Astrocyte (in vitro differentiated cells and primary cell): ENCODE data around the gene PISD. TPM values are rescaled to one million over a fixed set of nuclear protein-coding genes. Genes with fewer than 3 reads are reported as not detected.

Source experiments
- DNase-seq: peaks from one replicate; pipeline ENCODE4 v3.0.0-alpha.2; 2010; ENCODE audit warnings: low read depth
- FAIRE-seq: peaks from 2 replicates; lab custom pipeline; 2011; peaks lifted over from hg19 to GRCh38; lab: Jason Lieb, UNC
- H2AFZ ChIP-seq: 2 replicates; pipeline ENCODE4 v1.6.0; 2012; ENCODE audit warnings: low read depth, low read length, inconsistent platforms
- H3K27ac ChIP-seq: 2 replicates; pipeline ENCODE4 v1.5.1; 2011; ENCODE audit warnings: low read depth, low read length, inconsistent platforms
- H3K27me3 ChIP-seq: 2 replicates; pipeline ENCODE4 v1.6.0; 2011; ENCODE audit warnings: low read length, inconsistent platforms; ENCODE audit not compliant: insufficient read depth
- H3K36me3 ChIP-seq: 2 replicates; pipeline ENCODE4 v1.5.1; 2011; ENCODE audit warnings: low read length, inconsistent platforms; ENCODE audit not compliant: insufficient read depth
- H3K4me1 ChIP-seq: 2 replicates; pipeline ENCODE4 v1.5.1; 2011; ENCODE audit warnings: low read length, inconsistent platforms; ENCODE audit not compliant: insufficient read depth
- H3K4me2 ChIP-seq: 2 replicates; pipeline ENCODE4 v1.6.0; 2012; ENCODE audit warnings: low read length, inconsistent platforms
- H3K4me3 ChIP-seq: 2 replicates; pipeline ENCODE4 v1.5.1; 2011; ENCODE audit warnings: low read depth, mild to moderate bottlenecking, low read length, inconsistent platforms; ENCODE audit not compliant: insufficient read depth
- H3K79me2 ChIP-seq: 2 replicates; pipeline ENCODE4 v1.6.0; 2012; ENCODE audit warnings: mild to moderate bottlenecking, low read length, inconsistent platforms; ENCODE audit not compliant: insufficient read depth
- H3K9ac ChIP-seq: 2 replicates; pipeline ENCODE4 v1.6.0; 2012; ENCODE audit warnings: mild to moderate bottlenecking, low read length, inconsistent platforms
- H3K9me3 ChIP-seq: 2 replicates; pipeline ENCODE4 v1.5.1; 2012; ENCODE audit warnings: low read depth, mild to moderate bottlenecking, low read length, inconsistent platforms; ENCODE audit not compliant: insufficient read depth
- H4K20me1 ChIP-seq: 2 replicates; pipeline ENCODE4 v1.6.0; 2012; ENCODE audit warnings: low read length, inconsistent platforms; ENCODE audit not compliant: insufficient read depth
- H3K27ac Mint-ChIP-seq: one replicate; pipeline ENCODE4 v1.8.0; 2021; ENCODE audit warnings: mild to moderate bottlenecking, mixed read lengths; ENCODE audit not compliant: unreplicated experiment
- H3K27me3 Mint-ChIP-seq: one replicate; pipeline ENCODE4 v1.8.0; 2021; ENCODE audit warnings: low read depth, mixed read lengths; ENCODE audit not compliant: unreplicated experiment
- H3K36me3 Mint-ChIP-seq: one replicate; pipeline ENCODE4 v1.8.0; 2021; ENCODE audit warnings: low read depth, mixed read lengths; ENCODE audit not compliant: unreplicated experiment
- H3K4me1 Mint-ChIP-seq: one replicate; pipeline ENCODE4 v1.8.0; 2021; ENCODE audit warnings: low read depth, mixed read lengths; ENCODE audit not compliant: unreplicated experiment
- H3K4me3 Mint-ChIP-seq: one replicate; pipeline ENCODE4 v1.8.0; 2021; ENCODE audit warnings: mild to moderate bottlenecking, moderate library complexity, mixed read lengths; ENCODE audit not compliant: unreplicated experiment
- H3K9me3 Mint-ChIP-seq: one replicate; pipeline ENCODE4 v1.8.0; 2021; ENCODE audit warnings: mild to moderate bottlenecking, mixed read lengths; ENCODE audit not compliant: unreplicated experiment
- CTCF ChIP-seq: IDR thresholded peaks from 2 replicates; pipeline ENCODE4 v1.5.1; 2011; ENCODE audit warnings: low read depth, mild to moderate bottlenecking, inconsistent platforms, low read length, moderate library complexity; ENCODE audit not compliant: insufficient read depth
- EZH2 ChIP-seq: IDR thresholded peaks from 2 replicates; pipeline ENCODE4 v1.6.1; 2012; ENCODE audit warnings: mild to moderate bottlenecking, low read length, inconsistent platforms; ENCODE audit not compliant: insufficient read depth
- total RNA-seq: library from RNA; stranded (reverse); gene quantifications from 2 replicates; pipeline ENCODE4 v1.2.1, GENCODE V29; 2021

Gene PISD
- total RNA-seq, 1 donor from 2014 or later = 43.2 TPM

GRCh38 chr22:31614781-31615490 lies 47.1 kb downstream of the PISD start:
- no peaks in the 10 kb centered on the region for H3K27me3 Mint-ChIP-seq
- no peaks in the 10 kb centered on the region for H3K9me3 ChIP-seq
- H4K20me1 ChIP-seq = peaks cover 16% of the 10 kb centered on the region
- TF ChIP-seq CTCF (no peak), EZH2 (no peak)
- no peak for DNase-seq
- H3K9ac ChIP-seq = no peak overlapping the region
- no peaks in the 10 kb centered on the region for H3K27me3 ChIP-seq
- H3K4me1 Mint-ChIP-seq = peaks cover 6% of the 10 kb centered on the region
- H3K27ac ChIP-seq = no peak overlapping the region
- no peaks in the 10 kb centered on the region for H3K9me3 Mint-ChIP-seq
- no peaks in the 10 kb centered on the region for H3K79me2 ChIP-seq
- no peak for FAIRE-seq
- no peak overlapping the region for H3K27ac Mint-ChIP-seq
- peaks cover 2% of the 10 kb centered on the region for H3K4me1 ChIP-seq
- H3K4me3 Mint-ChIP-seq = no peak overlapping the region
- no peak overlapping the region for H3K4me2 ChIP-seq
- peaks cover 6% of the 10 kb centered on the region for H3K36me3 ChIP-seq
- H2AFZ ChIP-seq = no peak overlapping the region
- no peak overlapping the region for H3K4me3 ChIP-seq
- H3K36me3 Mint-ChIP-seq = peaks cover 21% of the 10 kb centered on the region

GRCh38 chr22:31613904-31614296 lies 48.1 kb downstream of the PISD start:
- peaks cover 6% of the 10 kb centered on the region for H3K4me1 Mint-ChIP-seq
- no peak overlapping the region for H3K4me3 Mint-ChIP-seq
- Histone ChIP-seq H3K36me3 (peaks cover 2% of the 10 kb centered on the region), H3K27me3 (no peaks in the 10 kb centered on the region), H3K4me1 (peaks cover 2% of the 10 kb centered on the region), H3K4me2 (no peak overlapping the region), H3K4me3 (no peak overlapping the region), H4K20me1 (peaks cover 5% of the 10 kb centered on the region), H2AFZ (no peak overlapping the region), H3K27ac (no peak overlapping the region), H3K9ac (no peak overlapping the region), H3K9me3 (no peaks in the 10 kb centered on the region), H3K79me2 (no peaks in the 10 kb centered on the region)
- no peaks in the 10 kb centered on the region for H3K9me3 Mint-ChIP-seq
- DNase-seq = no peak
- no peak overlapping the region for H3K27ac Mint-ChIP-seq
- peaks cover 20% of the 10 kb centered on the region for H3K36me3 Mint-ChIP-seq
- FAIRE-seq = no peak
- TF ChIP-seq CTCF = no peak
- TF ChIP-seq EZH2 = no peak
- H3K27me3 Mint-ChIP-seq = no peaks in the 10 kb centered on the region

- Histone ChIP-seq H3K9me3 (no peaks in the 10 kb centered on the region), H2AFZ (no peak overlapping the region), H3K4me3 (no peak overlapping the region), H3K79me2 (no peaks in the 10 kb centered on the region), H3K27me3 (no peaks in the 10 kb centered on the region), H4K20me1 (peaks cover under 1% of the 10 kb centered on the region), H3K4me1 (peaks cover 2% of the 10 kb centered on the region), H3K4me2 (no peak overlapping the region), H3K27ac (no peak overlapping the region), H3K36me3 (no peaks in the 10 kb centered on the region), H3K9ac (no peak overlapping the region)
- Mint-ChIP-seq H3K9me3 (no peaks in the 10 kb centered on the region), H3K27ac (no peak overlapping the region), H3K4me3 (no peak overlapping the region), H3K36me3 (peaks cover 17% of the 10 kb centered on the region), H3K4me1 (peaks cover 6% of the 10 kb centered on the region), H3K27me3 (no peaks in the 10 kb centered on the region)
- TF ChIP-seq CTCF (no peak), EZH2 (no peak)
- FAIRE-seq (no peak), DNase-seq (no peak)
These were observed 48.6 kb downstream of the PISD start for GRCh38 chr22:31613286-31613903.
